Keratinocyte (primary cell): ENCODE measurements around the gene NFYC.

Experiments used
- EZH2 ChIP-seq: IDR thresholded peaks from one replicate; pipeline ENCODE4 v1.6.1; 2012; ENCODE audit warnings: inconsistent platforms, mild to moderate bottlenecking, low read length, moderate library complexity
- TF ChIP-seq, protein P1 (sequence below), 3 experiments: IDR thresholded peaks in 1 of 3; conservative IDR thresholded peaks in 1 of 3; optimal IDR thresholded peaks in 1 of 3; 2 replicates in 2 of 3; 3 replicates in 1 of 3; pipeline versions ENCODE3 to v1.5.1; 2011; ENCODE audit warnings: low read length in 3 of 3, mild to moderate bottlenecking in 3 of 3, moderate library complexity in 2 of 3, control low read depth in 1 of 3, inconsistent platforms in 1 of 3; ENCODE audit not compliant: insufficient read depth in 2 of 3; ENCODE audit errors: extremely low read depth in 1 of 3

DNA sequence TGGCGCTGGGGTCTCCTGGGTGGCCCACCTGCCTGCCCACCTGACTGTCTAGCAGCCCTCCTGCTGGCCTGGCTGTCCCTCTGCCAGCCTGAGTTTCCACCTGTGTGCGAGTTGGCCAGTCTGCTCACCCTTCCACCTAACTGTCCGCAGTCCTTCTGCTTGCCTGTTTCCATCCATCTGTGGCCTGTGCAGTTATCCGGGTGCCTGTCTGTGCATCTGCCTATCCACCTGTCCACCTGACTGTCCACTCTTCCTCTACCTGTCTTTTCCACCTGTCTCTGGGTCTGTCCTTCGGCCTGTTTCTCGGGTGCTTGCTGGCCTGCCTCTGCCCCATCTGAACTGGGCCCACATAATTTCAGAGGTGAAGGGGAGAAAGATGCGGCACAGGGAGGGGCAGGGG is 93.9 kb downstream of the NFYC start:
- TF ChIP-seq, protein P1, sequence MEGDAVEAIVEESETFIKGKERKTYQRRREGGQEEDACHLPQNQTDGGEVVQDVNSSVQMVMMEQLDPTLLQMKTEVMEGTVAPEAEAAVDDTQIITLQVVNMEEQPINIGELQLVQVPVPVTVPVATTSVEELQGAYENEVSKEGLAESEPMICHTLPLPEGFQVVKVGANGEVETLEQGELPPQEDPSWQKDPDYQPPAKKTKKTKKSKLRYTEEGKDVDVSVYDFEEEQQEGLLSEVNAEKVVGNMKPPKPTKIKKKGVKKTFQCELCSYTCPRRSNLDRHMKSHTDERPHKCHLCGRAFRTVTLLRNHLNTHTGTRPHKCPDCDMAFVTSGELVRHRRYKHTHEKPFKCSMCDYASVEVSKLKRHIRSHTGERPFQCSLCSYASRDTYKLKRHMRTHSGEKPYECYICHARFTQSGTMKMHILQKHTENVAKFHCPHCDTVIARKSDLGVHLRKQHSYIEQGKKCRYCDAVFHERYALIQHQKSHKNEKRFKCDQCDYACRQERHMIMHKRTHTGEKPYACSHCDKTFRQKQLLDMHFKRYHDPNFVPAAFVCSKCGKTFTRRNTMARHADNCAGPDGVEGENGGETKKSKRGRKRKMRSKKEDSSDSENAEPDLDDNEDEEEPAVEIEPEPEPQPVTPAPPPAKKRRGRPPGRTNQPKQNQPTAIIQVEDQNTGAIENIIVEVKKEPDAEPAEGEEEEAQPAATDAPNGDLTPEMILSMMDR (optimal IDR thresholded peaks at IDR 0.05 in 1 of 3, IDR thresholded peaks at IDR 0.05 in 1 of 3, conservative IDR thresholded peaks at IDR 0.05 in 1 of 3; ENCODE audit: extremely low read depth in 1 of 3, insufficient read depth in 2 of 3, low read length in 3 of 3) = no peak
- no peak for TF ChIP-seq EZH2
